A549 (cell line): ENCODE results near the gene IFNL2. TPM values are rescaled to one million over a fixed set of nuclear protein-coding genes. Genes with fewer than 3 reads are reported as not detected.

Experiments used
- ATAC-seq, 2 experiments: fragments of 200-7000 bp in 1 of 2; fragments of >200 bp in 1 of 2; cut with Nextera tagmentation in 1 of 2; cut with Tn5 transposase in 1 of 2; 3 replicates each; pipeline versions ENCODE4 v1.8.0 to v1.9.1; 2018 to 2020; ENCODE audit warnings: mild to moderate bottlenecking in 1 of 2, moderate library complexity in 1 of 2
- CTCF ChIA-PET: fragments of 300-600 bp; sonication (Branson Sonifier 250); formaldehyde crosslinking; extraction: SDS; loops from one replicate; lab custom pipeline; 2021; ENCODE audit warnings: antibody characterized with exemption, inconsistent platforms; lab: Yijun Ruan, JAX
- POLR2A ChIA-PET: fragments of 350-600 bp; formaldehyde crosslinking; extraction: SDS; loops from one replicate; lab custom pipeline; 2021; ENCODE audit warnings: antibody characterized with exemption, inconsistent platforms; lab: Yijun Ruan, JAX
- DNase-seq, 2 experiments: peaks; one replicate each; pipeline versions ENCODE4 v3.0.0 to v3.0.0-alpha.2; 2011 to 2016; ENCODE audit warnings: low read depth in 1 of 2, low spot score in 1 of 2
- FAIRE-seq: peaks from 2 replicates; lab custom pipeline; 2011; peaks lifted over from hg19 to GRCh38; lab: Jason Lieb, UNC
- H3K27ac ChIP-seq, 2 experiments: fragments of >200 bp; sonication (Bioruptor Twin); formaldehyde crosslinking; 3 replicates each; pipeline ENCODE4 v1.5.1; 2016 to 2017
- H3K4me1 ChIP-seq: fragments of >200 bp; sonication (Bioruptor Twin); formaldehyde crosslinking; 3 replicates; pipeline ENCODE4 v1.6.1; 2016
- H3K4me2 ChIP-seq: fragments of >200 bp; sonication (Bioruptor Twin); formaldehyde crosslinking; 3 replicates; pipeline ENCODE4 v1.6.1; 2016
- H3K4me3 ChIP-seq: fragments of >200 bp; sonication (Bioruptor Twin); formaldehyde crosslinking; 3 replicates; pipeline ENCODE4 v1.5.1; 2016
- H3K9me3 ChIP-seq: fragments of >200 bp; sonication (Bioruptor Twin); formaldehyde crosslinking; 3 replicates; pipeline ENCODE4 v1.6.1; 2016
- BHLHE40 ChIP-seq: IDR thresholded peaks from 2 replicates; pipeline ENCODE4 v1.6.1; 2012; ENCODE audit warnings: low read depth, low read length, inconsistent platforms
- CBX2 ChIP-seq: fragments of 200-600 bp; sonication (generic); IDR thresholded peaks from 2 replicates; pipeline ENCODE4 v1.6.1; 2016; ENCODE audit warnings: low read depth, mild to moderate bottlenecking, borderline replicate concordance
- CHD4 ChIP-seq: fragments of 200-600 bp; sonication (generic); IDR thresholded peaks from 2 replicates; pipeline ENCODE4 v1.6.1; 2016; ENCODE audit warnings: antibody characterized with exemption, mild to moderate bottlenecking, borderline replicate concordance
- EHF ChIP-seq: fragments of 250-450 bp; sonication (Bioruptor Pico); IDR thresholded peaks from 2 replicates; pipeline ENCODE4 v1.5.0; 2020; ENCODE audit warnings: mild to moderate bottlenecking
- EHMT2 ChIP-seq: fragments of 200-600 bp; sonication (generic); IDR thresholded peaks from 2 replicates; pipeline ENCODE4 v1.6.1; 2016; ENCODE audit warnings: antibody characterized with exemption, low read depth, mild to moderate bottlenecking, moderate library complexity
- EP300 ChIP-seq, 2 experiments: fragments of >200 bp; sonication (Bioruptor Twin); formaldehyde crosslinking; IDR thresholded peaks; 2 replicates in 1 of 2; 3 replicates in 1 of 2; pipeline ENCODE4 v1.6.1; 2016 to 2017
- ESRRA ChIP-seq: fragments of 150-350 bp; IDR thresholded peaks from 2 replicates; pipeline ENCODE4 v1.6.1; 2014; ENCODE audit warnings: mild to moderate bottlenecking, low read length, borderline replicate concordance
- FOSB ChIP-seq: fragments of 250-450 bp; sonication (Bioruptor Pico); IDR thresholded peaks from 2 replicates; pipeline ENCODE4 v1.5.0; 2020; ENCODE audit warnings: mild to moderate bottlenecking, moderate library complexity
- GATA3 ChIP-seq: IDR thresholded peaks from 2 replicates; pipeline ENCODE4 v1.6.1; 2012; ENCODE audit warnings: borderline replicate concordance
- HDAC2 ChIP-seq: fragments of 200-600 bp; sonication (generic); IDR thresholded peaks from 2 replicates; pipeline ENCODE4 v1.6.1; 2016
- HOXB13 ChIP-seq: fragments of 250-450 bp; sonication (Bioruptor Pico); IDR thresholded peaks from 2 replicates; pipeline ENCODE4 v1.5.0; 2020; ENCODE audit warnings: low read depth, mild to moderate bottlenecking, moderate library complexity
- JUNB ChIP-seq: fragments of >200 bp; sonication (Bioruptor Twin); formaldehyde crosslinking; IDR thresholded peaks from 2 replicates; pipeline ENCODE4 v1.6.1; 2016
- MAFK ChIP-seq: fragments of 450-650 bp; IDR thresholded peaks from 2 replicates; pipeline ENCODE4 v1.6.1; 2014; ENCODE audit not compliant: partially characterized antibody
- MAZ ChIP-seq: fragments of 150-350 bp; IDR thresholded peaks from 2 replicates; pipeline ENCODE4 v1.6.1; 2014; ENCODE audit warnings: antibody characterized with exemption, low read depth, low read length, borderline replicate concordance
- MYC ChIP-seq: IDR thresholded peaks from 2 replicates; pipeline ENCODE4 v1.6.1; 2012; ENCODE audit warnings: mild to moderate bottlenecking, inconsistent platforms, low read length, improper control_type of control experiment, borderline replicate concordance
- NPAS2 ChIP-seq: fragments of 250-450 bp; sonication (Bioruptor Pico); IDR thresholded peaks from 2 replicates; pipeline ENCODE4 v1.8.0; 2022; ENCODE audit warnings: mild to moderate bottlenecking, moderate library complexity, borderline replicate concordance
- NR3C1 ChIP-seq: fragments of >200 bp; sonication (Bioruptor Twin); formaldehyde crosslinking; IDR thresholded peaks from 3 replicates; pipeline ENCODE4 v1.6.1; 2017
- POLR2A ChIP-seq: IDR thresholded peaks from 2 replicates; pipeline ENCODE4 v1.6.1; 2012; ENCODE audit warnings: mild to moderate bottlenecking, low read length
- RCOR1 ChIP-seq: fragments of 150-350 bp; IDR thresholded peaks from 2 replicates; pipeline ENCODE4 v1.6.1; 2014; ENCODE audit warnings: antibody characterized with exemption, low read length, low read depth
- TFCP2L1 ChIP-seq: fragments of 250-450 bp; sonication (Bioruptor Pico); IDR thresholded peaks from 2 replicates; pipeline ENCODE4 v1.5.0; 2021; ENCODE audit warnings: mild to moderate bottlenecking
- TP53 ChIP-seq: fragments of 250-450 bp; sonication (Bioruptor Pico); IDR thresholded peaks from 2 replicates; pipeline ENCODE4 v1.5.0; 2021; ENCODE audit warnings: mild to moderate bottlenecking, moderate library complexity
- ZC3H11A ChIP-seq: fragments of 450-650 bp; IDR thresholded peaks from 2 replicates; pipeline ENCODE4 v1.6.1; 2014; ENCODE audit warnings: antibody characterized with exemption, mild to moderate bottlenecking
- ZNF302 ChIP-seq: fragments of 250-450 bp; sonication (Bioruptor Pico); IDR thresholded peaks from 2 replicates; pipeline ENCODE4 v1.9.0; 2021; ENCODE audit warnings: inconsistent platforms, mild to moderate bottlenecking, moderate library complexity
- WGBS: methylation state at CpG from one replicate; pipeline ENCODE4 v1.1.6; 2017; ENCODE audit errors: missing lambda C conversion rate; 5-methylcytosine and 5-hydroxymethylcytosine counted together
- polyA plus RNA-seq, 4 experiments: library from polyadenylated mRNA; depleted of rRNA in 3 of 4; stranded (reverse); fragments of >200 nt; fragmentation: RNase III in 1 of 4; extraction: RNeasy Plus Mini Kit Qiagen cat#74134 plus additional on column Dnase treatment in 1 of 4; gene quantifications; 2 replicates in 3 of 4; 3 replicates in 1 of 4; pipeline ENCODE4 v1.2.3, GENCODE V29; 2011 to 2017
- TF ChIP-seq, protein P1 (sequence below): IDR thresholded peaks from 2 replicates; pipeline ENCODE4 v1.6.1; 2012
- TF ChIP-seq, protein P2 (sequence below): IDR thresholded peaks from 2 replicates; pipeline ENCODE4 v1.6.1; 2012; ENCODE audit warnings: low read depth, borderline replicate concordance
- TF ChIP-seq, protein P3 (sequence below): fragments of 250-450 bp; sonication (Bioruptor Pico); IDR thresholded peaks from 2 replicates; pipeline ENCODE4 v1.5.0; 2020; ENCODE audit warnings: low read depth, mild to moderate bottlenecking, moderate library complexity
- TF ChIP-seq, protein P4 (sequence below): IDR thresholded peaks from 2 replicates; pipeline ENCODE4 v1.6.1; 2012
- TF ChIP-seq, protein P5 (sequence below): fragments of 150-350 bp; IDR thresholded peaks from 2 replicates; pipeline ENCODE4 v1.6.1; 2014; ENCODE audit warnings: low read depth, mild to moderate bottlenecking, low read length

The IFNL2 gene
- polyA plus RNA-seq, 2 of the 4 experiments (the other 2 are of a cell fraction), result not detected

DNA sequence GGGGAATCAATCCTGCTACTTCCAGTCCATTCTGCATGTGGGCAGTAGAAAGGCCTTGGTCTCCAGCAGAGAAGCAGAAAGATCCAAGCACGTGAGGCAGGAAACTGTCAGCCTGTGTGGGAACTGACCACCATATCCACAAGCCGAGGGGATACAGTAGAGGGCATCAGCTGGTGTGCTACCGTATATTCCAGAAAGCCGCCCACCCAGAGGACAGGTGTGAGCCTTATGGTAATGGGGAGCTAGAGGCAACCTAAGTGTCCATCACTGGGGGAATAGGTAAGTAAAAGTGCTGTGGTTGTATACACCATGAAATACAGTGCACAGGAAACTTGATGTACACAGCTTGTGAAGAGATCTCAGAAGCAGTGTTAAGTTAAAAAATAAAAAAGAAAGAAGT, 25.2 kb downstream of the IFNL2 start (continued):
- TF ChIP-seq, protein P1, sequence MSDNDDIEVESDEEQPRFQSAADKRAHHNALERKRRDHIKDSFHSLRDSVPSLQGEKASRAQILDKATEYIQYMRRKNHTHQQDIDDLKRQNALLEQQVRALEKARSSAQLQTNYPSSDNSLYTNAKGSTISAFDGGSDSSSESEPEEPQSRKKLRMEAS, result no peak
- TF ChIP-seq ZNF302 (no peak), POLR2A (no peak), CBX2 (no peak)

DNA sequence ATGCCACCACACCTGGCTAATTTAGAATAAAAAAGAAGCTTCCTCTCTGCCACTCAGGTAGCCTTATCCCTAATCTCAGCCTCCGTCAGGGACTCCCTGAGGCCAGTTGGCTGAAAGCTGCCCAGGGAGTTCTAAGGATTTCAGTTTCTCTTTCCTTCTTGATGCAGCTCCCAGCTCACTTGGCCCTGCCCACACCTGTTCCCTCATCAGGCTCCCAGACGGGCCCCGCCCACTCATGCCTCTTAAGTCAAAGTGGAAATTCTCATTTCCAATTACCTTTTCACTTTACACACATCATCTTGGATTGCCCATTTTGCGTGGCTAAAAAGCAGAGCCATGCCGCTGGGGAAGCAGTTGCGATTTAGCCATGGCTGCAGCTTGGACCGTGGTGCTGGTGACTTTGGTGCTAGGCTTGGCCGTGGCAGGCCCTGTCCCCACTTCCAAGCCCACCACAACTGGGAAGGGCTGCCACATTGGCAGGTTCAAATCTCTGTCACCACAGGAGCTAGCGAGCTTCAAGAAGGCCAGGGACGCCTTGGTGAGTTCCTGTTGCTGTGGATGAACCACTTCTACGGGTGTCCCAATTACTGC, 28.0 kb downstream of the IFNL2 start, which contains the start of gene IFNL1:
Gene IFNL1, plus strand, starts transcription at position 353 of the 591 bp plus-strand sequence. Its CDS starts 15 bp downstream, at position 368.
- WGBS, result 69% methylated on average over 11 of the region's 11 CpGs
- Histone ChIP-seq H3K27ac (no peak within 1 kb of the TSS), H3K4me3 (no peak within 1 kb of the TSS), H3K4me1 (no peaks in the 10 kb centered on the region), H3K9me3 (0 out of 3 replicates have a peak, but pooled peaks cover 3% of the 10 kb centered on the region), H3K4me2 (no peak within 1 kb of the TSS)
- peak in 1 of 2 experiments; percentile 30; a peak in 1 of 6 replicates for ATAC-seq
- TF ChIP-seq, protein P2, sequence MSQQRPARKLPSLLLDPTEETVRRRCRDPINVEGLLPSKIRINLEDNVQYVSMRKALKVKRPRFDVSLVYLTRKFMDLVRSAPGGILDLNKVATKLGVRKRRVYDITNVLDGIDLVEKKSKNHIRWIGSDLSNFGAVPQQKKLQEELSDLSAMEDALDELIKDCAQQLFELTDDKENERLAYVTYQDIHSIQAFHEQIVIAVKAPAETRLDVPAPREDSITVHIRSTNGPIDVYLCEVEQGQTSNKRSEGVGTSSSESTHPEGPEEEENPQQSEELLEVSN, result no peak
- TF ChIP-seq BHLHE40 (no peak), FOSB (CRISPR knock-in tag) (no peak), JUNB (no peak), MAFK (no peak), EP300 (IDR thresholded peaks at IDR 0.05) (no peak), GATA3 (no peak), RCOR1 (no peak), ZC3H11A (no peak), HDAC2 (no peak), NR3C1 (no peak), ESRRA (no peak), MAZ (no peak), MYC (no peak), POLR2A (no peak), ZNF302 (no peak), CHD4 (no peak)
- TF ChIP-seq, protein P3, sequence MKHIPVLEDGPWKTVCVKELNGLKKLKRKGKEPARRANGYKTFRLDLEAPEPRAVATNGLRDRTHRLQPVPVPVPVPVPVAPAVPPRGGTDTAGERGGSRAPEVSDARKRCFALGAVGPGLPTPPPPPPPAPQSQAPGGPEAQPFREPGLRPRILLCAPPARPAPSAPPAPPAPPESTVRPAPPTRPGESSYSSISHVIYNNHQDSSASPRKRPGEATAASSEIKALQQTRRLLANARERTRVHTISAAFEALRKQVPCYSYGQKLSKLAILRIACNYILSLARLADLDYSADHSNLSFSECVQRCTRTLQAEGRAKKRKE (CRISPR knock-in tag), result no peak
- TF ChIP-seq, protein P4, sequence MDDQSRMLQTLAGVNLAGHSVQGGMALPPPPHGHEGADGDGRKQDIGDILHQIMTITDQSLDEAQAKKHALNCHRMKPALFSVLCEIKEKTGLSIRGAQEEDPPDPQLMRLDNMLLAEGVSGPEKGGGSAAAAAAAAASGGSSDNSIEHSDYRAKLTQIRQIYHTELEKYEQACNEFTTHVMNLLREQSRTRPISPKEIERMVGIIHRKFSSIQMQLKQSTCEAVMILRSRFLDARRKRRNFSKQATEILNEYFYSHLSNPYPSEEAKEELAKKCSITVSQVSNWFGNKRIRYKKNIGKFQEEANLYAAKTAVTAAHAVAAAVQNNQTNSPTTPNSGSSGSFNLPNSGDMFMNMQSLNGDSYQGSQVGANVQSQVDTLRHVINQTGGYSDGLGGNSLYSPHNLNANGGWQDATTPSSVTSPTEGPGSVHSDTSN, result no peak
- TF ChIP-seq, protein P5, sequence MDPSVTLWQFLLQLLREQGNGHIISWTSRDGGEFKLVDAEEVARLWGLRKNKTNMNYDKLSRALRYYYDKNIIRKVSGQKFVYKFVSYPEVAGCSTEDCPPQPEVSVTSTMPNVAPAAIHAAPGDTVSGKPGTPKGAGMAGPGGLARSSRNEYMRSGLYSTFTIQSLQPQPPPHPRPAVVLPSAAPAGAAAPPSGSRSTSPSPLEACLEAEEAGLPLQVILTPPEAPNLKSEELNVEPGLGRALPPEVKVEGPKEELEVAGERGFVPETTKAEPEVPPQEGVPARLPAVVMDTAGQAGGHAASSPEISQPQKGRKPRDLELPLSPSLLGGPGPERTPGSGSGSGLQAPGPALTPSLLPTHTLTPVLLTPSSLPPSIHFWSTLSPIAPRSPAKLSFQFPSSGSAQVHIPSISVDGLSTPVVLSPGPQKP, result no peak
- POLR2A ChIA-PET, result no interaction called here
- no peak for DNase-seq
- no peak for FAIRE-seq
- CTCF ChIA-PET, result interaction anchor here (0.8 to 3.0 kb wide), 13 partner anchors 13 to 334 kb away, joined by 3 to 11 read pairs (median 4); no protein-coding TSS in a partner anchor

DNA sequence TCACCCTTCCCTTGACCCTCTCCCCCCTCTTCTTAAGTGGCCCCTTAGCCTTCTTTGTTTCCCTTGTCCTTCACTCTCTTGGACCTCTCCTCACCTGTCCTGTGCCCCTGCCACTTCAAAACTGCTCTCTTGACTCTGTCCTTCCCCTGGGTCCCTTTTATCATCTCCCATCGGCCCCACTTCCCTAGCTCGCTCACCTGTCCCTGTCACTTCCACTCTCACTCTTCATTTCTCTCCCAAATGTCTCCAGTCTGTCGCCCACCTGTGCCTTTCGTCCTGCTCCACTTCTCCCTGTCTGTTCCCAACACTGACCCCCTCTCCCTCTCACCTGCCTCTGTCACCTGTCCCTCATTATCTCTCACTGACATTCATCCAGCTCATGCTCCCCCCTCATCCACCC, 28.7 kb downstream of the IFNL2 start:
- ChIA-PET CTCF (interaction anchor here (0.8 to 3.0 kb wide), 13 partner anchors 9 to 335 kb away, joined by 3 to 11 read pairs (median 4); no protein-coding TSS in a partner anchor), POLR2A (interaction anchor here (0.6 kb wide), 2 partner anchors 10 to 58 kb away, joined by 7 to 8 read pairs; no protein-coding TSS in a partner anchor)
- WGBS, result 53% methylated on average over 4 of the region's 4 CpGs
- no peak overlapping the region for H3K4me3 ChIP-seq
- DNase-seq, result no peak
- H3K4me2 ChIP-seq, result no peak overlapping the region
- TF ChIP-seq CBX2 (no peak), NR3C1 (no peak), HOXB13 (no peak), TFCP2L1 (no peak), POLR2A (no peak), NPAS2 (CRISPR knock-in tag) (no peak), EHF (CRISPR knock-in tag) (no peak), BHLHE40 (no peak), EHMT2 (no peak), TP53 (CRISPR knock-in tag) (no peak)
- no peaks in the 10 kb centered on the region for H3K9me3 ChIP-seq
- H3K4me1 ChIP-seq, result no peaks in the 10 kb centered on the region
- no peak for FAIRE-seq
- no peak overlapping the region for H3K27ac ChIP-seq
- ATAC-seq, result 0 out of 6 replicates have a peak, but pooled peaks of 1 of the 2 experiments have one; percentile 9
